Fibroblast of pulmonary artery (primary cell): ENCODE results near the gene LTBP3.

Experiments
- DNase-seq: peaks from one replicate; pipeline ENCODE4 v3.0.0-alpha.2; 2010; ENCODE audit warnings: low read depth
- H3K4me3 ChIP-seq: replicated peaks from 2 replicates; pipeline ENCODE4 v1.5.1; 2011; ENCODE audit warnings: low read depth, mild to moderate bottlenecking, control low read depth, low read length, moderate library complexity
- TF ChIP-seq, protein P1 (sequence below): IDR thresholded peaks from 2 replicates; pipeline ENCODE4 v1.5.1; 2011; ENCODE audit warnings: mild to moderate bottlenecking, control low read depth, low read length, inconsistent platforms; ENCODE audit errors: missing control alignments

LTBP3 gene

DNA sequence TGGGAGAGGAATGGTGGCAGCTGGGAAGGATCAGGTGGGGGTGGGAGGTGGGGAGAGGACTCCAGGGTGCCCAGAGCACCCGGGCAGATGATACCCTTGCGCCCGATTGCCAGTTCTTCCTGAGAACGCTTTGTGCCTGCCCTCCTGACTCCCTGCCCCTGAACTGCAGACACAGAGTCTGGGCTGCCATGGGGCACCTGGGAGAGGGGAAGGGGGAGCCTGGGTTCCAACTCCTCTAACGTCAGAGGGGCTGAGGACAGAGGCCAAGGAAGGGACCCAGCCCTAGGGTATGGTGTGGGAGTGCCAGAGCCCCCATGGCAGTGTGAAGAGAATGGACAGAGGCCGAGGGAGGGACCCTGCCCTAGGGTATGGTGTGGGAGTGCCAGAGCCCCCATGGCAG is 38.4 kb upstream of the LTBP3 start:
- DNase-seq = no peak
- TF ChIP-seq, protein P1, sequence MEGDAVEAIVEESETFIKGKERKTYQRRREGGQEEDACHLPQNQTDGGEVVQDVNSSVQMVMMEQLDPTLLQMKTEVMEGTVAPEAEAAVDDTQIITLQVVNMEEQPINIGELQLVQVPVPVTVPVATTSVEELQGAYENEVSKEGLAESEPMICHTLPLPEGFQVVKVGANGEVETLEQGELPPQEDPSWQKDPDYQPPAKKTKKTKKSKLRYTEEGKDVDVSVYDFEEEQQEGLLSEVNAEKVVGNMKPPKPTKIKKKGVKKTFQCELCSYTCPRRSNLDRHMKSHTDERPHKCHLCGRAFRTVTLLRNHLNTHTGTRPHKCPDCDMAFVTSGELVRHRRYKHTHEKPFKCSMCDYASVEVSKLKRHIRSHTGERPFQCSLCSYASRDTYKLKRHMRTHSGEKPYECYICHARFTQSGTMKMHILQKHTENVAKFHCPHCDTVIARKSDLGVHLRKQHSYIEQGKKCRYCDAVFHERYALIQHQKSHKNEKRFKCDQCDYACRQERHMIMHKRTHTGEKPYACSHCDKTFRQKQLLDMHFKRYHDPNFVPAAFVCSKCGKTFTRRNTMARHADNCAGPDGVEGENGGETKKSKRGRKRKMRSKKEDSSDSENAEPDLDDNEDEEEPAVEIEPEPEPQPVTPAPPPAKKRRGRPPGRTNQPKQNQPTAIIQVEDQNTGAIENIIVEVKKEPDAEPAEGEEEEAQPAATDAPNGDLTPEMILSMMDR = no peak
- no peak overlapping the region for H3K4me3 ChIP-seq

DNA sequence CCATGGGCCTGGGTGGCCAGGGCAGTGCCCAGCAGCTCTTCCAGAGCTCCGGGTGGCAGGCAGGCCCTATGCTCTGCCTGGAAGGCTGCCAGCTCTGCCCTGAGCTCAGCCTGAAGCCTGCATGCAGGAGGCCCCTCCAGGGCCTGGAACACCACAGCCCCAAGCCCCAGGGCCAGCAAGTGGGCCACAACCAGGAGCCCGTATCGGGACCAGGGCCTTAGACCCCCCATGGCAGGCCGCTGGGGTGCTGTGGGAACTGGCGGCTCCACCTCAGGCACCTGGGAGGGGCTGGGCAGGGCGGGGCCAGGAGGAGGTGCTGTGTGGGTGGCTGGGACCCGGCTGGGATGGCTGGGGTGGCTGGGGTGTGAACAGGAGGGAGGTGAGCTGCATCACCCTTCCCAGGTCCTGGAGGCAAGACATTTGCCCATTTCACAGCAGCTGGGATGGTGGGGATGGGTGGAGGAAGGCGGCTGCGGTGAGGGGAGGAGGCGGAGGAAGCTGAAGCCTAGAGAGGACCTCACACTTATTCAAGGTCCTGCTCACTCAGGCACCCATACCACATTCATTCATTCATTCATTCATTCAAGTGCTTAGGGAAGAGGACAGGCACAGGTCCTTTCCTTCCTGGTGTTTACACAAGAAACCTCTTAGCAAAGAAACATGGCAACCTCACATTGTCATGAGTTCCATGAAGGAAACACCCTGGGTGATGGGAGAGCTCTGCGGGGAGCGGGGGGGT is 37.6 kb upstream of the LTBP3 start, which contains the start of gene KCNK7:
KCNK7 (minus strand) TSS at position 258 of the 739 bp plus-strand sequence; CDS start at position 230, 28 bp downstream.
- TF ChIP-seq, protein P1 = no peak
- no peak within 1 kb of the TSS for H3K4me3 ChIP-seq
- DNase-seq = no peak

DNA sequence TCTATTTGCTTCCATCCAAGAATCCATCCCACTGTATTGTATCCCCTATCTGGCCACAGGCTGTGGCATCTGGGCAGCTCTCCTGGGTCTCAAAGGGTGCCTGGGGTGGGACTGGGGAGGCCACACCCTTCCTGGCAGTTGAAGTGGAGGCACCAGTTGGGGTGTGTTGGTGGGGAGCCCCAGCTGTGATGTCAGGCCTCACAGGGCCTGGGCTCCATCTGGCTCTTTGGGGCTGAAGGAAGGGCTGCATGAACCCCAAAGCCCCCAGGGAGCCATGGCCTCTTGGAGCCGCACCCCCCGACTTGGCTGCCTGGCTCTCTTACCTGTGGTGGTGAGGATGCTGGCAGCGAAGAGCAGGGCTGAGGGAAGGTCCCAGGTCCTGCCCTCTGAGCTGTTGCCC is 37.0 kb upstream of the LTBP3 start:
- H3K4me3 ChIP-seq = no peak overlapping the region
- no peak for DNase-seq
- TF ChIP-seq, protein P1 = no peak

DNA sequence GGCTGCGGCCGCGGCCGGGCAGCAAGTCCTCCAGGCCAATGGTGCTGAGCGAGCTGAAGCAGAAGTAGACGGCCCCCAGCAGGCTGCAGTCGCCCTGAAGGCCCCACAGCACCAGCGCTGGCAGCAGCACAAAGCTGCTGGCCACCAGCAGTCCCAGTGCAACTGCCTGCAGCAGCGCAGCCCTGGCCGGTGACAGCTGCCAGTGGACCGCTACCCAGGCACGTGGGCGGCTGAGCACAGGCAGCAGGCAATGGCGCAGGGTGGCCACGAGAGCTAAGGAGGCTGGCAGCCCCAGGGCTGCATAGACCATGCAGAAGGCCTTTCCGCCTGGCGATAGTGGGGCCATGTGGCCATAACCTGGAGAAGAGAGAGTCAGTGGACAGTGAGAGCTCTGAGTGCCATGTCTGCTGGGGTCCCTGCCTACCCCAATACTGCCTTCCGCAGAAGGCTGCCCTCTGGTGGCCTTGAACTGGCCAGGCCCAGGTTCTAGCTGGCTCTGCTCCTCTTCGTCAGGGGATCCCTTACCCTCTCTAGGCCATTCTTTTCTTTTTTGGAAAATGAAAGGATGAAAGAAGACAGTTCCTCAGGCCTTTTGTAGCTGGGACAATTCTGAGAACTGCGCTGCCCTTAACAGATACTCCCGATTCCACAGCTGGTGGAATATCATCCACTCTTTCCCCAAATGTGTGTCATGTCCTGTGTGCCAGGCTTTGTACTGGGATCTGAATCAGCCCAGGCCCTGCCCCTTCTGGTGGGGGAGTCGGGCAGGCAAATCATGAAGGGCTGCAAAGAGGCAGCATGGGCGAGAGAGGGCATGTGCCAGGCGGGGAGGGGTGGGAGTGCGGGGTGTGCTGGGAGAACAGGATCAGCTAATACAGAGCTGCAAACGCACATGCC is 35.6 kb upstream of the LTBP3 start:
- DNase-seq = peak; percentile 41
- TF ChIP-seq, protein P1 = peak; percentile 73
- no peak overlapping the region for H3K4me3 ChIP-seq

DNA sequence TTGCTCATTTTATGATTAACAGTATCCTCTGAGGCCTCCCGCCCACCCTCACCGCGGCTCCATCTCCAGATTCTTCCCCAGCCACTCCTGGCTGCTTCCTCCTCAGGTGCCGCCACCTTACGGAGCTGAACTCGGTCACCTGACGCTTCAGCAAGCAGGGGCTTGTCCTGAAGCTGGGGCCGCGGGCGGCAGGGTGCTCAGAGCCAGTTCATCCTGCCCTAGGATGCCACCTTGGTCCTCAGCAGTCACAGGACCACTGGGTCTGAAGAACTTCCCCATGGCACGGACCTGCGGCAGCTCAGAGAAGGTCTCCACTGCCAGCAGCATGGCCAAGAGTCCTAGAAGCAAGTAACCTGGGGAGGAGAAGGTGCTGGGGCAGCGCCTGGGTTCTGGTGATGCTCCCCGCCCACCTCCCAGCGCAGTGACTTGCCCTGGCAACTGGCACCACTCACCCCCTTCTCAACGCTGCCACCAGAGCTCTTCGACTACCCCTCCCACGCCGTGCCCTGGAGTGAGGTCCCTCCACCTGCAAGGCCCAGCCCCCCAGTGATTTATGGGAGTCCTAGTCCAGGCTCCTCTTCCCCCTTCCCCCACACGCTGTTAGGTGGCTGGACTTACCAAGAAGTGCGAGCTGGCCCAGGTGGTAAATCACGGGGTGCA is 34.8 kb upstream of the LTBP3 start:
- DNase-seq = no peak
- TF ChIP-seq, protein P1 = no peak
- H3K4me3 ChIP-seq = no peak overlapping the region

DNA sequence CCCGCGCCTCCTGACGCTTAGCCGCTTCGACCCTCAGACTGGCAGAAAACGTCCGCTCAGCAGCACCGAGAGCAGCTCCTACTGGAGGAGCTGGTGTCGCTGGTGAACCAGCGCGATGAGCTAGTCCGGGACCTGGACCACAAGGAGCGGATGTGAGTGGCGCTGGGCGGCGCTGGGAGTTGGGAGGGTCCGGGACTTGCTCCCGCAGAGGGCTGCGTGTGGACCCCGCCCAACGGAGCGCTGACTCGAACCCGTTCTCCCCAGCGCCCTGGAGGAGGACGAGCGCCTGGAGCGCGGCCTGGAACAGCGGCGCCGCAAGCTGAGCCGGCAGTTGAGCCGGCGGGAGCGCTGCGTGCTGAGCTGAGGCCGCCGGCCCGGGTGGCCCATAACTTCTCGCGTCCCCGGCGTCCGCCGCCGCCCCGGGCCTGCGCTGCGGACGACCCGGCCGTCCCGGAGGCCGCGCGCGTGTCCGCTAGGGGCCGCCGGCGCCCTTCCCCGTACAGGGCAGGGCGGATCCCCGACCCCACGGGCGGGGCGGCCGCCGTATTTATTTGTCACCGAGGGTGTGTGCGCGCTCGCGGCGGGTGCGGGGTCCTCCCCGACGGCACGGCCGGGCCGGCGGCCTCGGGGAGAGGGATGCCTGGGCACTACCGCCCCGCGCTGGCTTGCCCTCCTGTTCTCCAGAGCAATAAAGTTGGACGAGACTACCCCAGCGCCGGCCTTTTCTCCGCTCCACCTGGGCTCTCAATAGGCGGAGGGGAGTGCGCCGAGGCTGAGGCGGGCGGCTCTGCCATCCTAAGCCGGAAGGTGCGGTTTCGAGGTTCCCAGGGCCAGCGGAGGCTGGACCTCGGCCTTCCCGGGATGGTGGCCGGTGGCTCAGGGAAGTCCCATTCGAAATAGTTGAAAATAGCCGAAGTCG is 34.0 kb upstream of the LTBP3 start:
- DNase-seq = no peak
- H3K4me3 ChIP-seq = no peak overlapping the region
- TF ChIP-seq, protein P1 = no peak
